H1 (cell line): ENCODE measurements around the gene TRNP1. TPM values are rescaled to one million over a fixed set of nuclear protein-coding genes. Genes with fewer than 3 reads are reported as not detected.

Source experiments
- BCL11A ChIP-seq, 2 experiments: IDR thresholded peaks; one replicate each; pipeline ENCODE4 v1.6.1; 2011; ENCODE audit warnings: low read depth in 2 of 2, low read length in 2 of 2, mild to moderate bottlenecking in 2 of 2
- CBX8 ChIP-seq: fragments of 300-800, 300-1000 bp; sonication (generic); IDR thresholded peaks from 2 replicates; pipeline ENCODE4 v1.7.1; 2016; ENCODE audit warnings: low read depth, low read length, borderline replicate concordance
- CTBP2 ChIP-seq: IDR thresholded peaks from 2 replicates; pipeline ENCODE4 v1.7.0; 2011; ENCODE audit warnings: borderline replicate concordance, mild to moderate bottlenecking, moderate library complexity, mixed read lengths, low read length; ENCODE audit not compliant: insufficient read depth, insufficient read length
- EGR1 ChIP-seq: IDR thresholded peaks from 2 replicates; pipeline ENCODE4 v1.6.1; 2011; ENCODE audit warnings: low read depth, low read length, borderline replicate concordance
- EP300 ChIP-seq, 2 experiments: IDR thresholded peaks; 1 replicate in 1 of 2; 2 replicates in 1 of 2; pipeline ENCODE4 v1.6.1; 2011 to 2012; ENCODE audit warnings: low read depth in 2 of 2, low read length in 2 of 2, mild to moderate bottlenecking in 2 of 2, borderline replicate concordance in 1 of 2, inconsistent platforms in 1 of 2, moderate library complexity in 1 of 2
- EZH2 ChIP-seq: fragments of 200-600 bp; sonication (generic); IDR thresholded peaks from 2 replicates; pipeline ENCODE4 v1.7.1; 2012; ENCODE audit warnings: low read depth, mild to moderate bottlenecking, moderate library complexity, low read length, inconsistent platforms; ENCODE audit not compliant: severe bottlenecking
- GTF2F1 ChIP-seq: IDR thresholded peaks from 2 replicates; pipeline ENCODE4 v1.6.1; 2012; ENCODE audit warnings: low read depth, low read length, improper control_type of control experiment, borderline replicate concordance
- HDAC2 ChIP-seq, 2 experiments: fragments of 300-600 bp in 1 of 2; sonication (generic) in 1 of 2; IDR thresholded peaks; 2 replicates each; pipeline ENCODE4 v1.6.1; 2011 to 2012; ENCODE audit warnings: low read depth in 2 of 2, low read length in 2 of 2, mild to moderate bottlenecking in 2 of 2, moderate library complexity in 2 of 2, borderline replicate concordance in 1 of 2, inconsistent platforms in 1 of 2
- JUN ChIP-seq: IDR thresholded peaks from 2 replicates; pipeline ENCODE4 v1.6.1; 2011; ENCODE audit warnings: low read depth, mild to moderate bottlenecking, improper control_type of control experiment, low read length
- JUND ChIP-seq: IDR thresholded peaks from 2 replicates; pipeline ENCODE4 v1.6.1; 2011; ENCODE audit warnings: mild to moderate bottlenecking, improper control_type of control experiment, low read length
- KDM1A ChIP-seq: fragments of 200-600, 300-600 bp; sonication (generic); IDR thresholded peaks from 2 replicates; pipeline ENCODE4 v1.7.1; 2016; ENCODE audit warnings: mild to moderate bottlenecking, low read length, borderline replicate concordance
- KDM4A ChIP-seq: IDR thresholded peaks from one replicate; pipeline ENCODE4 v1.7.1; 2012; ENCODE audit warnings: low read depth, mild to moderate bottlenecking, moderate library complexity, low read length, inconsistent platforms; ENCODE audit not compliant: severe bottlenecking
- NANOG ChIP-seq: IDR thresholded peaks from 2 replicates; pipeline ENCODE4 v1.6.1; 2011; ENCODE audit warnings: low read length, low read depth, mild to moderate bottlenecking, inconsistent platforms; ENCODE audit not compliant: insufficient read depth, poor library complexity, severe bottlenecking
- RXRA ChIP-seq: IDR thresholded peaks from 2 replicates; pipeline ENCODE4 v1.6.1; 2011; ENCODE audit warnings: low read depth, mild to moderate bottlenecking, low read length, moderate library complexity; ENCODE audit not compliant: insufficient read depth
- SAP30 ChIP-seq: fragments of 300-600 bp; sonication (generic); IDR thresholded peaks from 2 replicates; pipeline ENCODE4 v1.7.1; 2012; ENCODE audit warnings: low read length, moderate library complexity, mild to moderate bottlenecking, inconsistent platforms; ENCODE audit not compliant: insufficient read depth, insufficient replicate concordance
- SIRT6 ChIP-seq: IDR thresholded peaks from one replicate; pipeline ENCODE4 v1.7.1; 2012; ENCODE audit warnings: low read length, inconsistent platforms
- SRF ChIP-seq: IDR thresholded peaks from 2 replicates; pipeline ENCODE4 v1.6.1; 2011; ENCODE audit warnings: mild to moderate bottlenecking, low read depth, low read length, moderate library complexity
- TEAD4 ChIP-seq: IDR thresholded peaks from 2 replicates; pipeline ENCODE4 v1.6.1; 2012; ENCODE audit warnings: low read depth, low read length, inconsistent platforms, mixed read lengths
- polyA plus RNA-seq, 7 experiments: library from polyadenylated mRNA; depleted of rRNA in 3 of 7; stranded (reverse) in 5 of 7; unstranded in 2 of 7; fragments of >200 nt in 5 of 7; fragments of 200-250 nt in 2 of 7; gene quantifications; 1 replicate in 5 of 7; 2 replicates in 1 of 7; 4 replicates in 1 of 7; pipeline versions ENCODE4 v1.2.1 to v1.2.3, GENCODE V29; 2011 to 2013; ENCODE audit warnings: missing spikeins in 2 of 7, mixed read lengths in 2 of 7
- total RNA-seq: library from RNA; stranded (reverse); fragmentation: NEBNext Ultra II Directional; extraction: Animal tissue kit (Norgen Biotek cat#: 25700); gene quantifications from 2 replicates; pipeline ENCODE4 v1.2.1, GENCODE V29; 2021
- TF ChIP-seq, protein P1 (sequence below): IDR thresholded peaks from 2 replicates; pipeline ENCODE4 v1.6.1; 2012; ENCODE audit warnings: low read length, inconsistent platforms
- TF ChIP-seq, protein P2 (sequence below): IDR thresholded peaks from 2 replicates; pipeline ENCODE4 v1.6.1; 2012; ENCODE audit warnings: inconsistent platforms

Gene TRNP1
- total and polyA plus RNA-seq, 2 of the 8 experiments (the other 6 are each of a cell fraction or from before 2014, with no cell fraction given): 51.7 to 102 TPM

DNA sequence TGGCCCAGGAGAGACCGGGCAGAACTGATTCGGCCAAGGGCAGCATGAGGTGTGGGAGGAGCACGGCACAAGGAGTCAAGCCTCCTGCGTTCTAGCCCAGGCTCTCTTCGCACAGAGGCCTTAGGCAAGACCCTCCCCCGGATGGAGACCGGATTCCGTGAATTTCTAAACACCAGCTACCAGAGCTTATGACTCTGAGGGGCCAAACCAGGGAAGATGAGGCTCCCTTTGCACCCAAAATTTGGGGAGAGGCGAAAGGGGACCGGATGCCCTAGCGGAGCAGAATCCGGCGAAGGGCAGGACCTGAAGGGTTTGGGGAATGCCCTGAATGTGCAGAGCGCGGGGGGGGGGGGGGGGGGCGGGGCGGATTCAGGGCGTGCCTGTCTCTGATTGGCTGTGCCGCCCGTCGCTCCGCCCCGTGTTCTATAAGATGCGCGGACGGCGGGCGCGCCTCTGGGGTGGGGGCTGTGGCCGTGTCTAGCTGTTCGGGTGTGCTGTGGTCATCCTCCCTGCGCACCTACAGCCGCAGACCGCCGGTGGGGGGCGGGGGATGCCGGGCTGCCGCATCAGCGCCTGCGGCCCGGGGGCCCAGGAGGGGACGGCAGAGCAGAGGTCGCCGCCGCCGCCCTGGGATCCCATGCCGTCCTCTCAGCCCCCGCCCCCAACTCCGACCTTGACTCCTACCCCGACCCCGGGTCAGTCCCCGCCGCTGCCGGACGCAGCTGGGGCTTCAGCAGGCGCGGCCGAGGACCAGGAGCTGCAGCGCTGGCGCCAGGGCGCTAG, at the start of gene TRNP1 (continued):
- TF ChIP-seq, protein P1, sequence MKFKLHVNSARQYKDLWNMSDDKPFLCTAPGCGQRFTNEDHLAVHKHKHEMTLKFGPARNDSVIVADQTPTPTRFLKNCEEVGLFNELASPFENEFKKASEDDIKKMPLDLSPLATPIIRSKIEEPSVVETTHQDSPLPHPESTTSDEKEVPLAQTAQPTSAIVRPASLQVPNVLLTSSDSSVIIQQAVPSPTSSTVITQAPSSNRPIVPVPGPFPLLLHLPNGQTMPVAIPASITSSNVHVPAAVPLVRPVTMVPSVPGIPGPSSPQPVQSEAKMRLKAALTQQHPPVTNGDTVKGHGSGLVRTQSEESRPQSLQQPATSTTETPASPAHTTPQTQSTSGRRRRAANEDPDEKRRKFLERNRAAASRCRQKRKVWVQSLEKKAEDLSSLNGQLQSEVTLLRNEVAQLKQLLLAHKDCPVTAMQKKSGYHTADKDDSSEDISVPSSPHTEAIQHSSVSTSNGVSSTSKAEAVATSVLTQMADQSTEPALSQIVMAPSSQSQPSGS: no peak; the same call in 1 of the 2 replicates
- TF ChIP-seq CTBP2 (no peak), KDM4A (peak; percentile 68), NANOG (no peak), EZH2 (no peak), JUN (no peak), SAP30 (no peak), SRF (no peak), BCL11A (IDR thresholded peaks at IDR 0.05; ENCODE audit: low read depth in 2 of 2, low read length in 2 of 2) (no peak), HDAC2 (IDR thresholded peaks at IDR 0.05; ENCODE audit: borderline replicate concordance in 1 of 2, low read depth in 2 of 2, low read length in 2 of 2) (no peak), GTF2F1 (peak; percentile 84), JUND (no peak), EP300 (IDR thresholded peaks at IDR 0.05; ENCODE audit: borderline replicate concordance in 1 of 2, low read depth in 2 of 2, low read length in 2 of 2) (no peak), SIRT6 (no peak), EGR1 (no peak), RXRA (no peak), TEAD4 (peak; percentile 54; the same call in 1 of the 2 replicates), CBX8 (no peak), KDM1A (peak; percentile 88; the same call in 1 of the 2 replicates)
- TF ChIP-seq, protein P2, sequence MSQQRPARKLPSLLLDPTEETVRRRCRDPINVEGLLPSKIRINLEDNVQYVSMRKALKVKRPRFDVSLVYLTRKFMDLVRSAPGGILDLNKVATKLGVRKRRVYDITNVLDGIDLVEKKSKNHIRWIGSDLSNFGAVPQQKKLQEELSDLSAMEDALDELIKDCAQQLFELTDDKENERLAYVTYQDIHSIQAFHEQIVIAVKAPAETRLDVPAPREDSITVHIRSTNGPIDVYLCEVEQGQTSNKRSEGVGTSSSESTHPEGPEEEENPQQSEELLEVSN: no peak
